ENCODE data around the gene PABPC1L.

DNA sequence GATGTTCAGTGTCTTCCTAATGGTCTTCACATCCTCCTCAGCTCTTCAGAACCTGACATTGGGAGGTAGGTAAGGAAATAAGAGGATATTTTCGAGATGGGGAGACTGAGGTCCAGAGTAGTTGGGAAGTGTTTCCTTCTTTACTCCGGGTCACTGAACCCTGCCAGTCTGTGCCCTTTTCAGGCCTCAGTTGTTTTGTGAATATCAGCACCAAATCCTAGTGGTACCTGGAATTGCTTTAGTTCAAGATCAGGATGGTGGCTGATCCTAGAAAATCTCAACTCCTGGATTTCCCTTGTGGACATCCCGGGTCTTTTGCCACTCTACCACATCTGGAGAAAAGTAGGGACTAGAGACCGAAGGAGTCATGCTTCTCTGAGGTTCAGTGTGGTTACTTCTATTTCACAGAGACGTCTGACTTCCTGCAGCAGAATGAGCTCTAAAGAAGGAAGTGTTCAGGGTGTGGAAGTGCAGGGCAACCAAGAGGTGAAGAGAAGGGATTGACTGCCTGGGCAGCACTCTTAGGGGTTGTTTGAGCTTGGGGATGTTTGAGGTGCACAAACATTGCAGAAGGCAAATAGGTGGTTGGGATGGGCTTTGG lies 57.4 kb downstream of the PABPC1L start:
- TF ChIP-seq, protein P1, sequence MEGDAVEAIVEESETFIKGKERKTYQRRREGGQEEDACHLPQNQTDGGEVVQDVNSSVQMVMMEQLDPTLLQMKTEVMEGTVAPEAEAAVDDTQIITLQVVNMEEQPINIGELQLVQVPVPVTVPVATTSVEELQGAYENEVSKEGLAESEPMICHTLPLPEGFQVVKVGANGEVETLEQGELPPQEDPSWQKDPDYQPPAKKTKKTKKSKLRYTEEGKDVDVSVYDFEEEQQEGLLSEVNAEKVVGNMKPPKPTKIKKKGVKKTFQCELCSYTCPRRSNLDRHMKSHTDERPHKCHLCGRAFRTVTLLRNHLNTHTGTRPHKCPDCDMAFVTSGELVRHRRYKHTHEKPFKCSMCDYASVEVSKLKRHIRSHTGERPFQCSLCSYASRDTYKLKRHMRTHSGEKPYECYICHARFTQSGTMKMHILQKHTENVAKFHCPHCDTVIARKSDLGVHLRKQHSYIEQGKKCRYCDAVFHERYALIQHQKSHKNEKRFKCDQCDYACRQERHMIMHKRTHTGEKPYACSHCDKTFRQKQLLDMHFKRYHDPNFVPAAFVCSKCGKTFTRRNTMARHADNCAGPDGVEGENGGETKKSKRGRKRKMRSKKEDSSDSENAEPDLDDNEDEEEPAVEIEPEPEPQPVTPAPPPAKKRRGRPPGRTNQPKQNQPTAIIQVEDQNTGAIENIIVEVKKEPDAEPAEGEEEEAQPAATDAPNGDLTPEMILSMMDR (IDR thresholded peaks at IDR 0.05) = no peak
- no peak for TF ChIP-seq EZH2 (IDR thresholded peaks at IDR 0.05; ENCODE audit: borderline replicate concordance, insufficient read depth, low read depth, low read length, poor library complexity, severe bottlenecking)
